SK-N-SH (cell line): ENCODE results near the gene TMEM212. TPM values are rescaled to one million over a fixed set of nuclear protein-coding genes. Genes with fewer than 3 reads are reported as not detected.

Source experiments
- CTCF ChIA-PET: fragments of 300-600, 350-600 bp; formaldehyde crosslinking; extraction: SDS; loops from one replicate; lab custom pipeline; 2021; lab: Yijun Ruan, JAX
- POLR2A ChIA-PET: fragments of 350-600 bp; sonication (Branson Sonifier 250); formaldehyde crosslinking; extraction: SDS; loops from one replicate; lab custom pipeline; 2020; ENCODE audit warnings: antibody characterized with exemption, inconsistent platforms; lab: Yijun Ruan, JAX
- DNase-seq: peaks from one replicate; pipeline ENCODE4 v3.0.0; 2012
- H2AFZ ChIP-seq: fragments of 200-600 bp; sonication (generic); 2 replicates; pipeline ENCODE4 v1.8.1; 2016; ENCODE audit warnings: antibody characterized with exemption, mild to moderate bottlenecking, low read depth
- H3F3A ChIP-seq: fragments of 200-600 bp; sonication (generic); replicated peaks from 2 replicates; pipeline ENCODE3; 2016; ENCODE audit warnings: antibody characterized with exemption, mild to moderate bottlenecking; ENCODE audit not compliant: insufficient read depth
- H3K27ac ChIP-seq, 2 experiments: fragments of 200-500 bp in 1 of 2; fragments of 200-600 bp in 1 of 2; sonication (Bioruptor generic) in 1 of 2; sonication (generic), shearing (Covaris generic) in 1 of 2; 2 replicates each; pipeline versions ENCODE4 v1.5.1 to v1.6.1; 2014 to 2016; ENCODE audit warnings: low read depth in 2 of 2, inconsistent platforms in 1 of 2, low read length in 1 of 2, mild to moderate bottlenecking in 1 of 2, mixed read lengths in 1 of 2
- H3K27me3 ChIP-seq: fragments of 200-600 bp; sonication (generic), shearing (Covaris generic); 2 replicates; pipeline ENCODE4 v1.6.1; 2016; ENCODE audit warnings: mixed run types; ENCODE audit not compliant: insufficient read depth
- H3K36me3 ChIP-seq, 2 experiments: fragments of 200-500 bp in 1 of 2; fragments of 200-600 bp in 1 of 2; sonication (Bioruptor generic) in 1 of 2; sonication (generic) in 1 of 2; replicated peaks in 1 of 2; 2 replicates each; pipeline versions ENCODE3 to v1.5.1; 2014 to 2016; ENCODE audit warnings: low read length in 1 of 2, mild to moderate bottlenecking in 1 of 2; ENCODE audit not compliant: insufficient read depth in 2 of 2, control insufficient read depth in 1 of 2
- H3K4me1 ChIP-seq, 2 experiments: fragments of 200-500 bp in 1 of 2; fragments of 200-600 bp in 1 of 2; sonication (Bioruptor generic) in 1 of 2; sonication (generic), shearing (Covaris generic) in 1 of 2; 2 replicates each; pipeline versions ENCODE4 v1.5.1 to v1.6.1; 2014 to 2016; ENCODE audit warnings: low read depth in 1 of 2, low read length in 1 of 2, mixed run types in 1 of 2; ENCODE audit not compliant: insufficient read depth in 2 of 2, control insufficient read depth in 1 of 2
- H3K4me2 ChIP-seq: fragments of 200-600 bp; sonication (generic), shearing (Covaris generic); 2 replicates; pipeline ENCODE4 v1.6.1; 2017; ENCODE audit warnings: mixed run types
- H3K4me3 ChIP-seq, 2 experiments: fragments of 200-500 bp in 1 of 2; fragments of 200-600 bp in 1 of 2; sonication (Bioruptor generic) in 1 of 2; sonication (generic), shearing (Covaris generic) in 1 of 2; 2 replicates each; pipeline versions ENCODE4 v1.5.1 to v1.8.1; 2014 to 2016; ENCODE audit warnings: low read depth in 2 of 2, inconsistent platforms in 1 of 2, low read length in 1 of 2, mild to moderate bottlenecking in 1 of 2, mixed read lengths in 1 of 2, moderate library complexity in 1 of 2
- H3K79me2 ChIP-seq: fragments of 200-600 bp; sonication (generic); 2 replicates; pipeline ENCODE4 v1.8.1; 2017; ENCODE audit warnings: mild to moderate bottlenecking; ENCODE audit not compliant: insufficient read depth
- H3K9ac ChIP-seq: fragments of 200-600 bp; sonication (generic); 2 replicates; pipeline ENCODE4 v1.6.1; 2017; ENCODE audit warnings: mixed run types
- H3K9me2 ChIP-seq: fragments of 200-600 bp; sonication (generic); 2 replicates; pipeline ENCODE4 v1.6.1; 2017; ENCODE audit warnings: mixed run types
- H3K9me3 ChIP-seq: fragments of 200-600 bp; sonication (generic); 2 replicates; pipeline ENCODE4 v1.6.1; 2017; ENCODE audit warnings: mixed run types, mild to moderate bottlenecking, moderate library complexity
- H4K20me1 ChIP-seq: fragments of 200-600 bp; sonication (generic); 2 replicates; pipeline ENCODE4 v1.6.1; 2017; ENCODE audit warnings: mild to moderate bottlenecking, mixed run types; ENCODE audit not compliant: insufficient read depth
- CHD2 ChIP-seq: fragments of 150-350 bp; IDR thresholded peaks from 2 replicates; pipeline ENCODE4 v1.6.1; 2018; ENCODE audit warnings: low read length; ENCODE audit not compliant: partially characterized antibody
- EP300 ChIP-seq, 2 experiments: IDR thresholded peaks; 2 replicates each; pipeline versions ENCODE4 v1.4.0 to v1.6.1; 2012; ENCODE audit warnings: borderline replicate concordance in 1 of 2, low read depth in 1 of 2, low read length in 1 of 2
- FOXJ3 ChIP-seq: sonication (generic); formaldehyde crosslinking; IDR thresholded peaks from 2 replicates; pipeline ENCODE4 v1.5.1; 2020; ENCODE audit warnings: mild to moderate bottlenecking, missing genetic modification reagents
- FOXM1 ChIP-seq: IDR thresholded peaks from 2 replicates; pipeline ENCODE4 v1.4.0; 2012; ENCODE audit warnings: low read depth, mild to moderate bottlenecking
- GABPA ChIP-seq: IDR thresholded peaks from 2 replicates; pipeline ENCODE4 v1.4.0; 2012; ENCODE audit warnings: low read depth, mild to moderate bottlenecking
- GATA2 ChIP-seq: sonication (generic); formaldehyde crosslinking; IDR thresholded peaks from 2 replicates; pipeline ENCODE4 v1.5.0; 2020; ENCODE audit warnings: mild to moderate bottlenecking, missing genetic modification reagents
- IRF3 ChIP-seq: fragments of 150-350 bp; IDR thresholded peaks from 2 replicates; pipeline ENCODE4 v1.6.1; 2016; ENCODE audit warnings: mild to moderate bottlenecking, low read depth, low read length
- MEF2A ChIP-seq: IDR thresholded peaks from 2 replicates; pipeline ENCODE4 v1.4.0; 2012; ENCODE audit warnings: low read depth, borderline replicate concordance
- MXI1 ChIP-seq: IDR thresholded peaks from 2 replicates; pipeline ENCODE4 v1.6.1; 2012; ENCODE audit warnings: mild to moderate bottlenecking, low read depth, low read length, improper control_type of control experiment
- NRF1 ChIP-seq: IDR thresholded peaks from 2 replicates; pipeline ENCODE4 v1.6.1; 2012; ENCODE audit warnings: low read depth, mild to moderate bottlenecking, low read length
- PBX3 ChIP-seq: IDR thresholded peaks from 2 replicates; pipeline ENCODE4; 2012
- RFX5 ChIP-seq: IDR thresholded peaks from 2 replicates; pipeline ENCODE4 v1.6.1; 2012; ENCODE audit warnings: mild to moderate bottlenecking, improper control_type of control experiment, low read length
- RXRA ChIP-seq: IDR thresholded peaks from 2 replicates; pipeline ENCODE4 v1.4.0; 2012; ENCODE audit warnings: low read depth, mild to moderate bottlenecking, borderline replicate concordance
- SIN3A ChIP-seq: IDR thresholded peaks from 2 replicates; pipeline ENCODE4 v1.6.1; 2012; ENCODE audit warnings: low read depth, mild to moderate bottlenecking, low read length, moderate library complexity, borderline replicate concordance
- SMC3 ChIP-seq: IDR thresholded peaks from 2 replicates; pipeline ENCODE4 v1.6.1; 2012; ENCODE audit warnings: low read depth, low read length, improper control_type of control experiment
- TAF1 ChIP-seq: IDR thresholded peaks from 2 replicates; pipeline ENCODE4 v1.6.1; 2012; ENCODE audit warnings: low read depth, mild to moderate bottlenecking, low read length, moderate library complexity, borderline replicate concordance
- TCF12 ChIP-seq: IDR thresholded peaks from 2 replicates; pipeline ENCODE4 v1.4.0; 2012
- TEAD4 ChIP-seq: IDR thresholded peaks from 2 replicates; pipeline ENCODE4 v1.4.0; 2012; ENCODE audit warnings: mild to moderate bottlenecking, borderline replicate concordance; ENCODE audit not compliant: insufficient read depth
- YY1 ChIP-seq: IDR thresholded peaks from 2 replicates; pipeline ENCODE4 v1.4.0; 2012; ENCODE audit warnings: low read depth, mild to moderate bottlenecking
- WGBS: methylation state at CpG from one replicate; pipeline ENCODE4 v1.1.6; 2017; ENCODE audit warnings: low lambda C conversion rate; 5-methylcytosine and 5-hydroxymethylcytosine counted together
- polyA plus RNA-seq, 3 experiments: library from polyadenylated mRNA; depleted of rRNA; stranded (reverse); fragments of >200 nt; gene quantifications; 2 replicates each; pipeline ENCODE4 v1.2.3, GENCODE V29; 2012
- TF ChIP-seq, protein P1 (sequence below): fragments of 200-600 bp; sonication (generic); IDR thresholded peaks from 2 replicates; pipeline ENCODE4 v1.6.1; 2017; ENCODE audit warnings: antibody characterized with exemption, mild to moderate bottlenecking, moderate library complexity
- TF ChIP-seq, protein P2 (sequence below): IDR thresholded peaks from 2 replicates; pipeline ENCODE4 v1.6.1; 2012; ENCODE audit warnings: mild to moderate bottlenecking, low read depth, low read length, moderate library complexity

TMEM212 gene
- polyA plus RNA-seq, 1 of the 3 experiments (the other 2 are of a cell fraction) = not detected

- TF ChIP-seq TAF1 = no peak
Observed at GRCh38 chr3:171815973-171816595, 27.1 kb upstream of the TMEM212 start (continued).

- no peak overlapping the region for H3K4me2 ChIP-seq
- WGBS = 92% methylated on average over 4 of the region's 4 CpGs
- H3K27me3 ChIP-seq = no peaks in the 10 kb centered on the region
- no peaks in the 10 kb centered on the region for H3K36me3 ChIP-seq
- no peaks in the 10 kb centered on the region for H3K79me2 ChIP-seq
- no peaks in the 10 kb centered on the region for H3K9me2 ChIP-seq
- no peak for DNase-seq
- TF ChIP-seq TEAD4 (no peak), MXI1 (no peak), CHD2 (no peak), YY1 (no peak), RFX5 (no peak), IRF3 (no peak), GABPA (no peak), EP300 (IDR thresholded peaks at IDR 0.05; ENCODE audit: borderline replicate concordance in 1 of 2, low read depth in 1 of 2, low read length in 1 of 2) (no peak), SMC3 (no peak), GATA2 (CRISPR knock-in tag) (no peak), RXRA (no peak), NRF1 (no peak), PBX3 (no peak), MEF2A (no peak), FOXM1 (no peak), SIN3A (no peak), FOXJ3 (CRISPR knock-in tag) (no peak), TCF12 (no peak)
- TF ChIP-seq, protein P1, sequence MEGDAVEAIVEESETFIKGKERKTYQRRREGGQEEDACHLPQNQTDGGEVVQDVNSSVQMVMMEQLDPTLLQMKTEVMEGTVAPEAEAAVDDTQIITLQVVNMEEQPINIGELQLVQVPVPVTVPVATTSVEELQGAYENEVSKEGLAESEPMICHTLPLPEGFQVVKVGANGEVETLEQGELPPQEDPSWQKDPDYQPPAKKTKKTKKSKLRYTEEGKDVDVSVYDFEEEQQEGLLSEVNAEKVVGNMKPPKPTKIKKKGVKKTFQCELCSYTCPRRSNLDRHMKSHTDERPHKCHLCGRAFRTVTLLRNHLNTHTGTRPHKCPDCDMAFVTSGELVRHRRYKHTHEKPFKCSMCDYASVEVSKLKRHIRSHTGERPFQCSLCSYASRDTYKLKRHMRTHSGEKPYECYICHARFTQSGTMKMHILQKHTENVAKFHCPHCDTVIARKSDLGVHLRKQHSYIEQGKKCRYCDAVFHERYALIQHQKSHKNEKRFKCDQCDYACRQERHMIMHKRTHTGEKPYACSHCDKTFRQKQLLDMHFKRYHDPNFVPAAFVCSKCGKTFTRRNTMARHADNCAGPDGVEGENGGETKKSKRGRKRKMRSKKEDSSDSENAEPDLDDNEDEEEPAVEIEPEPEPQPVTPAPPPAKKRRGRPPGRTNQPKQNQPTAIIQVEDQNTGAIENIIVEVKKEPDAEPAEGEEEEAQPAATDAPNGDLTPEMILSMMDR = no peak
- TF ChIP-seq, protein P2, sequence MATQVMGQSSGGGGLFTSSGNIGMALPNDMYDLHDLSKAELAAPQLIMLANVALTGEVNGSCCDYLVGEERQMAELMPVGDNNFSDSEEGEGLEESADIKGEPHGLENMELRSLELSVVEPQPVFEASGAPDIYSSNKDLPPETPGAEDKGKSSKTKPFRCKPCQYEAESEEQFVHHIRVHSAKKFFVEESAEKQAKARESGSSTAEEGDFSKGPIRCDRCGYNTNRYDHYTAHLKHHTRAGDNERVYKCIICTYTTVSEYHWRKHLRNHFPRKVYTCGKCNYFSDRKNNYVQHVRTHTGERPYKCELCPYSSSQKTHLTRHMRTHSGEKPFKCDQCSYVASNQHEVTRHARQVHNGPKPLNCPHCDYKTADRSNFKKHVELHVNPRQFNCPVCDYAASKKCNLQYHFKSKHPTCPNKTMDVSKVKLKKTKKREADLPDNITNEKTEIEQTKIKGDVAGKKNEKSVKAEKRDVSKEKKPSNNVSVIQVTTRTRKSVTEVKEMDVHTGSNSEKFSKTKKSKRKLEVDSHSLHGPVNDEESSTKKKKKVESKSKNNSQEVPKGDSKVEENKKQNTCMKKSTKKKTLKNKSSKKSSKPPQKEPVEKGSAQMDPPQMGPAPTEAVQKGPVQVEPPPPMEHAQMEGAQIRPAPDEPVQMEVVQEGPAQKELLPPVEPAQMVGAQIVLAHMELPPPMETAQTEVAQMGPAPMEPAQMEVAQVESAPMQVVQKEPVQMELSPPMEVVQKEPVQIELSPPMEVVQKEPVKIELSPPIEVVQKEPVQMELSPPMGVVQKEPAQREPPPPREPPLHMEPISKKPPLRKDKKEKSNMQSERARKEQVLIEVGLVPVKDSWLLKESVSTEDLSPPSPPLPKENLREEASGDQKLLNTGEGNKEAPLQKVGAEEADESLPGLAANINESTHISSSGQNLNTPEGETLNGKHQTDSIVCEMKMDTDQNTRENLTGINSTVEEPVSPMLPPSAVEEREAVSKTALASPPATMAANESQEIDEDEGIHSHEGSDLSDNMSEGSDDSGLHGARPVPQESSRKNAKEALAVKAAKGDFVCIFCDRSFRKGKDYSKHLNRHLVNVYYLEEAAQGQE = no peak
- TF ChIP-seq, all 33 proteins: peak for 0
- CTCF ChIA-PET = interaction anchor here (1.1 kb wide), 1 partner anchor 45 kb away, joined by 5 read pairs; no protein-coding TSS in a partner anchor
- H2AFZ ChIP-seq = no peak overlapping the region
- H3K4me1 ChIP-seq = no peaks in the 10 kb centered on the region
- no peak overlapping the region for H3K27ac ChIP-seq
- no peaks in the 10 kb centered on the region for H4K20me1 ChIP-seq
- no peak overlapping the region for H3K9ac ChIP-seq
- H3K9me3 ChIP-seq = no peaks in the 10 kb centered on the region; the same call in 1 of the 2 replicates
- H3K4me3 ChIP-seq = no peak overlapping the region
- POLR2A ChIA-PET = no interaction called here
- H3F3A ChIP-seq = peaks cover 2% of the 10 kb centered on the region
Observed at GRCh38 chr3:171817074-171817800, 25.9 kb upstream of the TMEM212 start.
